Astrocyte (in vitro differentiated cells and primary cell): ENCODE results near the gene SPINK4.

ENCODE experiments used
- EZH2 ChIP-seq: IDR thresholded peaks from 2 replicates; pipeline ENCODE4 v1.6.1; 2012; ENCODE audit warnings: mild to moderate bottlenecking, low read length, inconsistent platforms; ENCODE audit not compliant: insufficient read depth
- TF ChIP-seq, protein P1 (sequence below): IDR thresholded peaks from 2 replicates; pipeline ENCODE4 v1.5.1; 2011; ENCODE audit warnings: low read depth, mild to moderate bottlenecking, inconsistent platforms, low read length, moderate library complexity; ENCODE audit not compliant: insufficient read depth

GRCh38 chr9:33246269-33246860, 6.4 kb downstream of the SPINK4 start:
- TF ChIP-seq, protein P1, sequence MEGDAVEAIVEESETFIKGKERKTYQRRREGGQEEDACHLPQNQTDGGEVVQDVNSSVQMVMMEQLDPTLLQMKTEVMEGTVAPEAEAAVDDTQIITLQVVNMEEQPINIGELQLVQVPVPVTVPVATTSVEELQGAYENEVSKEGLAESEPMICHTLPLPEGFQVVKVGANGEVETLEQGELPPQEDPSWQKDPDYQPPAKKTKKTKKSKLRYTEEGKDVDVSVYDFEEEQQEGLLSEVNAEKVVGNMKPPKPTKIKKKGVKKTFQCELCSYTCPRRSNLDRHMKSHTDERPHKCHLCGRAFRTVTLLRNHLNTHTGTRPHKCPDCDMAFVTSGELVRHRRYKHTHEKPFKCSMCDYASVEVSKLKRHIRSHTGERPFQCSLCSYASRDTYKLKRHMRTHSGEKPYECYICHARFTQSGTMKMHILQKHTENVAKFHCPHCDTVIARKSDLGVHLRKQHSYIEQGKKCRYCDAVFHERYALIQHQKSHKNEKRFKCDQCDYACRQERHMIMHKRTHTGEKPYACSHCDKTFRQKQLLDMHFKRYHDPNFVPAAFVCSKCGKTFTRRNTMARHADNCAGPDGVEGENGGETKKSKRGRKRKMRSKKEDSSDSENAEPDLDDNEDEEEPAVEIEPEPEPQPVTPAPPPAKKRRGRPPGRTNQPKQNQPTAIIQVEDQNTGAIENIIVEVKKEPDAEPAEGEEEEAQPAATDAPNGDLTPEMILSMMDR: no peak
- no peak for TF ChIP-seq EZH2
